SKM-1 treated with dmso at 0.1 percent for 144 hours (cell line): ENCODE results near the gene PHF3.
A peak's percentile ranks its signal among the peaks of the same experiment; 100 is the strongest.

ENCODE experiments used
- DNase-seq: peaks from one replicate; lab custom pipeline; 2025; ENCODE audit not compliant: unreplicated experiment; lab: John Stamatoyannopoulos, UW

PHF3 gene

GRCh38 chr6:63760199-63760598 lies 124.6 kb downstream of the PHF3 start:
- DNase-seq, result no peak

DNA sequence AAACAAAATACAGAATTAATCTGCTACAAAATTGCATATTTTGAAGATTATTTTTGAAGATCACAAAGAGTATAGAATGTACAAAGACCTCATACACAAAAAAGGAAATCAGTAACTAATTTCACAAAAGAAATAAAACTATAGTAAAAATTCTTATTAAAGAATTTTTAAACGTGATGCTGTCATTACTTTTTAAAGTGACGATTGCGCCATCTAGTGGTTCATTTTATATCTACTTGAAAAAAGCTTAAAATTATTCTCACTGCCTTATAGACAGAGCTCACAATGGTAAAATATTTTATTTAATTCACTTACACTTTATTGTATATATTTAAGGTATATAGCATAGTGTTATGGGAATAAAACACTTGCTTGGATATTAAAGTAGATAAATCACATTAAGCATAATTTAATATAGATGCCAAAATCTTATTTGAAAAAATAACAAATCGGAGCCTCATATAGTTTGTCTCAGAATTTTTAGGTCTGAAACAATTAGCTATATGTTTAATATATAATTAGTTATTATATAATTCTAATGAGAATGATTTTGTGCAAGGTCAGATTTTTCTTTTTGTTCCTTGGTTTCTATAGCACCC lies 128.8 kb downstream of the PHF3 start:
- DNase-seq, result peak; percentile 36
